ENCODE data around the gene SMAP2. TPM values are rescaled to one million over a fixed set of nuclear protein-coding genes. Genes with fewer than 3 reads are reported as not detected.

The SMAP2 gene
- total and polyA plus RNA-seq, 2 donors (not counting 3 experiments of a cell fraction or from before 2014, with no cell fraction given) = 8.0 to 11.1 TPM

GRCh38 chr1:40337443-40337842, 36.1 kb upstream of the SMAP2 start:
- Histone ChIP-seq H3K4me3 (replicated peaks in 1 of 3; ENCODE audit: insufficient read depth in 1 of 3, low read depth in 1 of 3, low read length in 3 of 3) (no peak overlapping the region), H4K20me1 (replicated peaks; ENCODE audit: control insufficient read depth, extremely low read depth, insufficient read depth, low read length) (no peaks in the 10 kb centered on the region), H3K4me1 (ENCODE audit: control insufficient read depth, extremely low read depth, insufficient read depth, low read length) (no peaks in the 10 kb centered on the region), H3K9me3 (replicated peaks; ENCODE audit: control insufficient read depth, insufficient read depth, low read length) (no peaks in the 10 kb centered on the region), H3K9me1 (replicated peaks; ENCODE audit: control insufficient read depth, extremely low read depth, insufficient read depth, low read length) (no peaks in the 10 kb centered on the region), H3K9ac (replicated peaks; ENCODE audit: extremely low read depth, insufficient read depth, low read length) (no peak overlapping the region), H3K4me2 (ENCODE audit: insufficient read depth, low read length) (no peak overlapping the region), H3K27me3 (ENCODE audit: control insufficient read depth in 2 of 2, insufficient read depth in 2 of 2, low read length in 2 of 2) (peaks cover 4% of the 10 kb centered on the region in 2 experiments), H3K79me2 (ENCODE audit: control insufficient read depth, insufficient read depth, low read length) (no peaks in the 10 kb centered on the region), H3K36me3 (ENCODE audit: control insufficient read depth in 2 of 2, extremely low read depth in 1 of 2, insufficient read depth in 2 of 2, low read length in 2 of 2) (no peaks in the 10 kb centered on the region), H3K27ac (ENCODE audit: insufficient read depth, low read depth, low read length) (no peak overlapping the region), H2AFZ (ENCODE audit: low read depth, low read length) (no peak overlapping the region)
- FAIRE-seq (no peak), DNase-seq (ENCODE audit: low read depth, low spot score) (no peak)
- TF ChIP-seq FOS (IDR thresholded peaks at IDR 0.05; ENCODE audit: borderline replicate concordance, insufficient read depth, low read length) = no peak
- no peak for TF ChIP-seq MAX (IDR thresholded peaks at IDR 0.05; ENCODE audit: insufficient read depth, insufficient read length)
- TF ChIP-seq POLR2A (IDR thresholded peaks at IDR 0.05; ENCODE audit: low read depth, low read length) = no peak
- TF ChIP-seq CTCF (IDR thresholded peaks at IDR 0.05; ENCODE audit: extremely low read depth in 1 of 2, insufficient read depth in 1 of 2, low read depth in 1 of 2, low read length in 2 of 2) = no peak
- no peak for TF ChIP-seq POLR2AphosphoS5 (IDR thresholded peaks at IDR 0.05; ENCODE audit: insufficient read depth, low read depth, low read length)
- no peak for TF ChIP-seq MYC (IDR thresholded peaks at IDR 0.05; ENCODE audit: low read depth, low read length)
- POLR2A ChIA-PET = interaction anchor here (0.6 kb wide), 1 partner anchor 249 kb away, joined by 5 read pairs; no protein-coding TSS in a partner anchor
- CTCF ChIA-PET = interaction anchor here (1.0 to 9.4 kb wide), 26 partner anchors 14 to 279 kb away, joined by 3 to 362 read pairs (median 10); partner anchors contain the start of genes COL9A2, RLF and SMAP2
- BruUV-seq (replicated peaks) = no TSS peak
- dilution Hi-C loops (cut with MboI; ENCODE audit: extremely low pct_ligation_motif_present, low sequenced_read_pairs) (no loop called here), intact Hi-C loops (cut with micrococcal nuclease) (loop anchor here (5.0 kb wide), 1 partner anchor 240 kb away; the partner anchor contains the start of gene PPT1)
